Endothelial cell (in vitro differentiated cells): Measurements from ENCODE around the gene MYO1C. TPM values are rescaled to one million over a fixed set of nuclear protein-coding genes. Genes with fewer than 3 reads are reported as not detected.

Experiments used
- DNase-seq: peaks from one replicate; pipeline ENCODE4 v3.0.0; 2021; ENCODE audit warnings: low spot score
- H3K27ac Mint-ChIP-seq: one replicate; pipeline ENCODE4 v1.8.0; 2021; ENCODE audit warnings: mixed read lengths, inconsistent platforms; ENCODE audit not compliant: unreplicated experiment
- H3K27me3 Mint-ChIP-seq: one replicate; pipeline ENCODE4 v1.8.0; 2021; ENCODE audit warnings: mild to moderate bottlenecking, moderate library complexity, mixed read lengths, inconsistent platforms; ENCODE audit not compliant: unreplicated experiment
- H3K36me3 Mint-ChIP-seq: one replicate; pipeline ENCODE4 v1.8.0; 2021; ENCODE audit warnings: mild to moderate bottlenecking, low read depth, mixed read lengths, inconsistent platforms; ENCODE audit not compliant: unreplicated experiment
- H3K4me1 Mint-ChIP-seq: one replicate; pipeline ENCODE4 v1.8.0; 2021; ENCODE audit warnings: mild to moderate bottlenecking, mixed read lengths, inconsistent platforms; ENCODE audit not compliant: unreplicated experiment
- H3K4me3 Mint-ChIP-seq: one replicate; pipeline ENCODE4 v1.8.0; 2021; ENCODE audit warnings: mild to moderate bottlenecking, mixed read lengths, inconsistent platforms; ENCODE audit not compliant: unreplicated experiment
- H3K9me3 Mint-ChIP-seq: one replicate; pipeline ENCODE4 v1.8.0; 2021; ENCODE audit warnings: mixed read lengths, inconsistent platforms; ENCODE audit not compliant: unreplicated experiment
- CTCF ChIP-seq: fragments of 200-600 bp; sonication (generic); IDR thresholded peaks from one replicate; pipeline ENCODE4 v1.5.0; 2021; ENCODE audit warnings: antibody characterized with exemption; ENCODE audit not compliant: unreplicated experiment
- total RNA-seq: library from RNA; stranded (reverse); fragmentation: NEBNext Ultra II Directional; extraction: Animal tissue kit (Norgen Biotek cat#: 25700); gene quantifications from one replicate; pipeline ENCODE4 v1.2.1, GENCODE V29; 2021; ENCODE audit not compliant: unreplicated experiment

Gene MYO1C
- total RNA-seq, 1 donor from 2014 or later = 117 TPM

- DNase-seq = no peak
- TF ChIP-seq CTCF = no peak
- H3K27me3 Mint-ChIP-seq = peaks cover 9% of the 10 kb centered on the region
- H3K9me3 Mint-ChIP-seq = no peaks in the 10 kb centered on the region
- peaks cover 35% of the 10 kb centered on the region for H3K4me1 Mint-ChIP-seq
- H3K27ac Mint-ChIP-seq = no peak overlapping the region
- H3K4me3 Mint-ChIP-seq = no peak overlapping the region
- peaks cover 37% of the 10 kb centered on the region for H3K36me3 Mint-ChIP-seq
These were observed 14.3 kb upstream of the MYO1C start for GRCh38 chr17:1506649-1507267.

GRCh38 chr17:1505586-1505985 is 13.1 kb upstream of the MYO1C start:
- DNase-seq = no peak
- H3K4me1 Mint-ChIP-seq = peaks cover 26% of the 10 kb centered on the region
- no peak for TF ChIP-seq CTCF
- no peak overlapping the region for H3K27ac Mint-ChIP-seq
- peaks cover 9% of the 10 kb centered on the region for H3K27me3 Mint-ChIP-seq
- peaks cover 39% of the 10 kb centered on the region for H3K36me3 Mint-ChIP-seq
- peak overlapping the region; percentile 33 for H3K4me3 Mint-ChIP-seq
- no peaks in the 10 kb centered on the region for H3K9me3 Mint-ChIP-seq

- H3K4me1 Mint-ChIP-seq = peaks cover 24% of the 10 kb centered on the region
- no peak for DNase-seq
- H3K36me3 Mint-ChIP-seq = peaks cover 39% of the 10 kb centered on the region
- H3K4me3 Mint-ChIP-seq = no peak overlapping the region
- TF ChIP-seq CTCF = no peak
- peaks cover 11% of the 10 kb centered on the region for H3K27me3 Mint-ChIP-seq
- no peaks in the 10 kb centered on the region for H3K9me3 Mint-ChIP-seq
- no peak overlapping the region for H3K27ac Mint-ChIP-seq
These were observed 12.4 kb upstream of the MYO1C start for GRCh38 chr17:1504866-1505265.

DNA sequence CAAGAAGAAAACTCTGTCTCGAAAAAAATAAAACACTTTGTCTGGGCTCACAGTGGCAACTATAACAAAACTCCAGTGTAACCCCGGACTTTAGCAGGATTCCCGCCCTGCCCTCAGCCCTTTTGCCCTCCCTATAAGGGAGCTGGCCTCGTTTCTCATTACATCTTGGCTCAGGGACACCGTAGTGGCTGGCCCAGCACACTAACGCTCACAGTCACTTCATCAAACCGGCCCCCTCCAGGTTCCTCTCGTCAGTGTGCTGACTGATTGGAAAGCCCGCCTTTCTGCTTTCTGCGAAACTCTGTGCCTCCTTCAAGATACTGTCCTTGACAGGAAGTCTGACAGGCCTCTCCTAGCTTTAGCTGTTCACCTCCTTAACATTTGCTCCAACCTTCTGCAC is 11.2 kb upstream of the MYO1C start:
- Mint-ChIP-seq H3K9me3 (no peaks in the 10 kb centered on the region), H3K27ac (no peak overlapping the region), H3K4me3 (no peak overlapping the region), H3K36me3 (peaks cover 32% of the 10 kb centered on the region), H3K27me3 (peaks cover 9% of the 10 kb centered on the region), H3K4me1 (peaks cover 18% of the 10 kb centered on the region)
- no peak for TF ChIP-seq CTCF
- DNase-seq = no peak

DNA sequence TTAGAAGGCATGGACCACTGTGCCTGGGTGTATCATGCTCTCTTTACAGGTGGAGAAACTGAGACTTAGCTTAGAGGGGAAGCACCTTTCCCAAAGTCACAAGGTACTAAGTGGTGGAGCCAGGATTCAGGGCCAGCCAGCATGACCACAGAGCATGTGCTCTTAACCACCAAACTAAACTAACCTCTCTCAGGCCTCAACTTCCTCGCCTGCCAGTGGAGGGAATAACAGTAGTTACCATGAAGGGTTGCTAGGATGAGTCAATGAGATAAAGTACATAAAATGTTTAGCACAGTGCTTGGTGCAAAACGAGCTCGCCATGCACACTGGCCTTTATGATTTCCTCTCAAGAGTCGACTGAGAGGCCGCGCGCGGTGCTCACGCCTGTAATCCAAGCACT is 6.4 kb upstream of the MYO1C start:
- no peak for DNase-seq
- TF ChIP-seq CTCF = no peak

More for the DNA sequence above, 6.4 kb upstream of the MYO1C start:
- Mint-ChIP-seq H3K4me3 (no peak overlapping the region), H3K36me3 (peaks cover 18% of the 10 kb centered on the region), H3K9me3 (no peaks in the 10 kb centered on the region), H3K27me3 (peaks cover 6% of the 10 kb centered on the region), H3K27ac (no peak overlapping the region), H3K4me1 (peaks cover 12% of the 10 kb centered on the region)
